K562 (cell line): ENCODE data around the gene ERC2. TPM values are rescaled to one million over a fixed set of nuclear protein-coding genes. Genes with fewer than 3 reads are reported as not detected.

Source experiments
- polyA plus RNA-seq, 8 experiments: library from polyadenylated mRNA; depleted of rRNA in 4 of 8; stranded (reverse) in 5 of 8; unstranded in 3 of 8; fragments of >200 nt; fragmentation: Nextera tagmentation in 2 of 8; fragmentation: Illumina TruSeq in 1 of 8; extraction: Ambion mirVana in 2 of 8; extraction: Trizol in 1 of 8; gene quantifications; 2 replicates each; pipeline versions ENCODE4 v1.2.1 to v1.2.3, GENCODE V29; 2011 to 2014; ENCODE audit warnings: inconsistent platforms in 1 of 8, missing spikeins in 1 of 8
- total RNA-seq, 7 experiments: library from RNA; depleted of rRNA in 6 of 7; stranded (reverse); fragments of >200 nt in 6 of 7; fragmentation: Illumina TruSeq in 2 of 7; extraction: Trizol in 2 of 7; gene quantifications; 2 replicates each; pipeline versions ENCODE4 v1.2.1 to v1.2.3, GENCODE V29; 2011 to 2021; ENCODE audit warnings: low replicate concordance in 1 of 7
- TF ChIP-seq, protein P1 (sequence below): fragments of 450-650 bp; IDR thresholded peaks from 2 replicates; pipeline ENCODE4 v1.6.1; 2016; ENCODE audit warnings: low read depth

Gene ERC2
- total and polyA plus RNA-seq, 9 of the 15 experiments (the other 6 are each of a cell fraction or from before 2014, with no cell fraction given): 0.04 to 0.18 (median 0.07) TPM; not detected in 2

DNA sequence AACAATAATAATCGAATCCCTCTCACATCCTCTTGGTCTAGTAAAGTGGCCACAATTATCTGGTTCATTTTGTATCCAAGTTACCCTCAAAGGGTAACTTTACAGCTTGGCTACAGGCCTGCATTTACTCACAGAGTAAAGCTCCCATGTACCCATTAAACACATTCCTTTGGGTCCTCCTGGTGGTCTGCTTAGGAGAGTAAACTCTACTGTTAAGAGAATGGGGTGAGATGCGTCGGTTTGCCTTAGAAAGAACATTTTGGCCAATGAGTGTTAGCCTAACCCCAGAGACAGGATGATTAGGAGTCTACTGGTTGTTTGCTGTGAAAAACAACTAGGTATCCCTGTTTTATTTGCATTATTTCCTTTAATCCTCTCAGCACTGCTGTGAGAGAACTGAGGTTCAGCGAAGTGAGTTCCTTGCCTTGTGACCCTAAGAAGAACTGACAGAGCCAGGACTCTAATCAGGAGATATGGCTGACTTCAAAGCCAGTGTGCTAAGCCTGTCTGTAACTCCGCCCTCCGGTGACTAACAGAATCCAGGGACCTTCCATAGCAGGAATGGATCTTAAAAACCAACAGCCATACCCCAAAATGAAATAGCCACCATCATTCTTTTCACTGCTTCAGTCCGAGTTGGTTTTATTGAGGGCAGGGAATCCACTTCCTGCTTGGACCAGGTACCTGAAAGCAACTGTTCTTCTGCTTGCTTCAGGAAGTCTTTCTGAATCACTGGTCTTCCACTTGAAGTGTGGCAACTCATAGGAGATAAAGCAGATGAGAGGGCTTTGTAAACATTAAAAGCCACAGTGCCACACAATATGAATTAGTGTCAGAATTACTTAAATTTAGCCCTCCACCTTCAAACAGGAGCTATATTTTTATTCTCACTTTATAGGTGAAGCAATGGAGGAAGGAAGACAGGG is 663.8 kb downstream of the ERC2 start (continued):
- TF ChIP-seq, protein P1, sequence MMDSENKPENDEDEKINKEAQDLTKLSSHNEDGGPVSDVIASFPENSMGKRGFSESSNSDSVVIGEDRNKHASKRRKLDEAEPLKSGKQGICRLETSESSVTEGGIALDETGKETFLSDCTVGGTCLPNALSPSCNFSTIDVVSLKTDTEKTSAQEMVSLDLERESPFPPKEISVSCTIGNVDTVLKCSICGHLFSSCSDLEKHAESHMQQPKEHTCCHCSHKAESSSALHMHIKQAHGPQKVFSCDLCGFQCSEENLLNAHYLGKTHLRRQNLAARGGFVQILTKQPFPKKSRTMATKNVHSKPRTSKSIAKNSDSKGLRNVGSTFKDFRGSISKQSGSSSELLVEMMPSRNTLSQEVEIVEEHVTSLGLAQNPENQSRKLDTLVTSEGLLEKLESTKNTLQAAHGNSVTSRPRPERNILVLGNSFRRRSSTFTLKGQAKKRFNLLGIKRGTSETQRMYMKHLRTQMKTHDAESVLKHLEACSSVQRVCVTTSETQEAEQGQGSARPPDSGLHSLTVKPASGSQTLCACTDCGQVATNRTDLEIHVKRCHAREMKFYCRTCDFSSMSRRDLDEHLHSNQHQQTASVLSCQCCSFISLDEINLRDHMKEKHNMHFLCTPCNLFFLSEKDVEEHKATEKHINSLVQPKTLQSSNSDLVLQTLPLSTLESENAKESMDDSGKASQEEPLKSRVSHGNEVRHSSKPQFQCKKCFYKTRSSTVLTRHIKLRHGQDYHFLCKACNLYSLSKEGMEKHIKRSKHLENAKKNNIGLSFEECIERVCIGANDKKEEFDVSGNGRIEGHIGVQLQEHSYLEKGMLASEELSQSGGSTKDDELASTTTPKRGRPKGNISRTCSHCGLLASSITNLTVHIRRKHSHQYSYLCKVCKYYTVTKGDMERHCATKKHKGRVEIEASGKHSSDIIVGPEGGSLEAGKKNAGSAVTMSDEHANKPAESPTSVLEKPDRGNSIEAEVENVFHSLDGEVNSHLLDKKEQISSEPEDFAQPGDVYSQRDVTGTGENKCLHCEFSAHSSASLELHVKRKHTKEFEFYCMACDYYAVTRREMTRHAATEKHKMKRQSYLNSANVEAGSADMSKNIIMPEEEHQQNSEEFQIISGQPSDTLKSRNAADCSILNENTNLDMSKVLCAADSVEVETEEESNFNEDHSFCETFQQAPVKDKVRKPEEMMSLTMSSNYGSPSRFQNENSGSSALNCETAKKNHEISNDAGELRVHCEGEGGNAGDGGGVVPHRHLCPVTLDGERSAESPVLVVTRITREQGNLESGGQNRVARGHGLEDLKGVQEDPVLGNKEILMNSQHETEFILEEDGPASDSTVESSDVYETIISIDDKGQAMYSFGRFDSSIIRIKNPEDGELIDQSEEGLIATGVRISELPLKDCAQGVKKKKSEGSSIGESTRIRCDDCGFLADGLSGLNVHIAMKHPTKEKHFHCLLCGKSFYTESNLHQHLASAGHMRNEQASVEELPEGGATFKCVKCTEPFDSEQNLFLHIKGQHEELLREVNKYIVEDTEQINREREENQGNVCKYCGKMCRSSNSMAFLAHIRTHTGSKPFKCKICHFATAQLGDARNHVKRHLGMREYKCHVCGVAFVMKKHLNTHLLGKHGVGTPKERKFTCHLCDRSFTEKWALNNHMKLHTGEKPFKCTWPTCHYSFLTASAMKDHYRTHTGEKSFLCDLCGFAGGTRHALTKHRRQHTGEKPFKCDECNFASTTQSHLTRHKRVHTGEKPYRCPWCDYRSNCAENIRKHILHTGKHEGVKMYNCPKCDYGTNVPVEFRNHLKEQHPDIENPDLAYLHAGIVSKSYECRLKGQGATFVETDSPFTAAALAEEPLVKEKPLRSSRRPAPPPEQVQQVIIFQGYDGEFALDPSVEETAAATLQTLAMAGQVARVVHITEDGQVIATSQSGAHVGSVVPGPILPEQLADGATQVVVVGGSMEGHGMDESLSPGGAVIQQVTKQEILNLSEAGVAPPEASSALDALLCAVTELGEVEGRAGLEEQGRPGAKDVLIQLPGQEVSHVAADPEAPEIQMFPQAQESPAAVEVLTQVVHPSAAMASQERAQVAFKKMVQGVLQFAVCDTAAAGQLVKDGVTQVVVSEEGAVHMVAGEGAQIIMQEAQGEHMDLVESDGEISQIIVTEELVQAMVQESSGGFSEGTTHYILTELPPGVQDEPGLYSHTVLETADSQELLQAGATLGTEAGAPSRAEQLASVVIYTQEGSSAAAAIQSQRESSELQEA: no peak
